ENCODE measurements around the gene CEP350.

GRCh38 chr1:180028864-180029263, 74.3 kb downstream of the CEP350 start:
- TF ChIP-seq EZH2 (IDR thresholded peaks at IDR 0.05), result no peak
- no peak for TF ChIP-seq POLR2AphosphoS5 (IDR thresholded peaks at IDR 0.05; ENCODE audit: borderline replicate concordance, low read depth, low read length)
